Uterine smooth muscle cell (primary cell): Measurements from ENCODE around the gene ENTR1. TPM values are rescaled to one million over a fixed set of nuclear protein-coding genes. Genes with fewer than 3 reads are reported as not detected.

Experiments
- total RNA-seq: library from RNA; depleted of rRNA; stranded (reverse); fragments of >200 nt; gene quantifications from 2 replicates; pipeline ENCODE4 v1.2.3, GENCODE V29; 2014

Gene ENTR1, protein sequence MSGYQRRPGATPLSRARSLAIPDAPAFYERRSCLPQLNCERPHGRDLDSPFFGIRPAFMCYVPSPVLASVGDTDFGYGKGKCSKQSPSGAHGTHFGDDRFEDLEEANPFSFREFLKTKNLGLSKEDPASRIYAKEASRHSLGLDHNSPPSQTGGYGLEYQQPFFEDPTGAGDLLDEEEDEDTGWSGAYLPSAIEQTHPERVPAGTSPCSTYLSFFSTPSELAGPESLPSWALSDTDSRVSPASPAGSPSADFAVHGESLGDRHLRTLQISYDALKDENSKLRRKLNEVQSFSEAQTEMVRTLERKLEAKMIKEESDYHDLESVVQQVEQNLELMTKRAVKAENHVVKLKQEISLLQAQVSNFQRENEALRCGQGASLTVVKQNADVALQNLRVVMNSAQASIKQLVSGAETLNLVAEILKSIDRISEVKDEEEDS
- total RNA-seq: 37.0 and 43.4 TPM in 2 replicates

DNA sequence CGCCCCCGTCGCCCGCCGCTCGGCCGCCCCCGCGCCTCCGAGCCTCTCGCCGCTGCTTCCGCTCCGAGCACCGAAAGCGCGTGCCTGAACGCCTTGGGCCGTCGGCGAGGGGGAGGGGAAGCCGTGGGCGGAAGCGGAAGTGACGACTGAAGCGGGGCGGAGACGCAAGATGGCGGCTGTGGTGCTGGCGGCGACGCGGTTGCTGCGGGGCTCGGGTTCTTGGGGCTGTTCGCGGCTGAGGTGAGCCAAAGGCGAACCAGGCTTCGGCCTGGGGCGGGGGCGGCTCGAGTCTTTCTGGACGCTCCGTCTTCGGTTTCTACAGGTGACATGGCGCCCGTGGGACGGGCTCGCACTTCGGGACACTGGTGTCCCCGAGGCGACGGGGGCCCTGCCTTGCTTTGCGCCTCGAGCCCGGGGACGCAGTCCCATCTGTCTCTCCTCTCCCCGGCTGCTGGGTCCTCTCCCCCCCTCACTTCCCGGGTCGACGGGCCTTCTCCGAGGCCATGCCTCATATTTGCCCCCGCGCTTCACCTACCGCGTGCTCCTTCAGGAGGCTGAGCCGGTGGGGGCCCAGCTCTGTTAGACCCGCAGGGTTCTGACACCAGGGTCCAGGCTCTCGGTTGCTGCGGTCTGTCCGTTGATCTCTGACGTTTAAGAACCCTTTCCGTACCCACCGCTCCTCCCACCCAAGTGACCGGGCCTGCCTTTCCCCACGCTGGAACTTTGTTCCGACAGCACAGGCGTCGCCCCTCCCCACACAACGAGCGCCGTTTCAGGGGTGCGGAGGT lies at the start of gene ENTR1, which contains the start of gene PMPCA:
Gene ENTR1, minus strand, starts transcription at position 115 of the 788 bp plus-strand sequence. CDS start 217 bp downstream, outside the sequence.
Gene PMPCA, plus strand, starts transcription at position 159 of the 788 bp plus-strand sequence. Its CDS starts 11 bp downstream, at position 170.

DNA sequence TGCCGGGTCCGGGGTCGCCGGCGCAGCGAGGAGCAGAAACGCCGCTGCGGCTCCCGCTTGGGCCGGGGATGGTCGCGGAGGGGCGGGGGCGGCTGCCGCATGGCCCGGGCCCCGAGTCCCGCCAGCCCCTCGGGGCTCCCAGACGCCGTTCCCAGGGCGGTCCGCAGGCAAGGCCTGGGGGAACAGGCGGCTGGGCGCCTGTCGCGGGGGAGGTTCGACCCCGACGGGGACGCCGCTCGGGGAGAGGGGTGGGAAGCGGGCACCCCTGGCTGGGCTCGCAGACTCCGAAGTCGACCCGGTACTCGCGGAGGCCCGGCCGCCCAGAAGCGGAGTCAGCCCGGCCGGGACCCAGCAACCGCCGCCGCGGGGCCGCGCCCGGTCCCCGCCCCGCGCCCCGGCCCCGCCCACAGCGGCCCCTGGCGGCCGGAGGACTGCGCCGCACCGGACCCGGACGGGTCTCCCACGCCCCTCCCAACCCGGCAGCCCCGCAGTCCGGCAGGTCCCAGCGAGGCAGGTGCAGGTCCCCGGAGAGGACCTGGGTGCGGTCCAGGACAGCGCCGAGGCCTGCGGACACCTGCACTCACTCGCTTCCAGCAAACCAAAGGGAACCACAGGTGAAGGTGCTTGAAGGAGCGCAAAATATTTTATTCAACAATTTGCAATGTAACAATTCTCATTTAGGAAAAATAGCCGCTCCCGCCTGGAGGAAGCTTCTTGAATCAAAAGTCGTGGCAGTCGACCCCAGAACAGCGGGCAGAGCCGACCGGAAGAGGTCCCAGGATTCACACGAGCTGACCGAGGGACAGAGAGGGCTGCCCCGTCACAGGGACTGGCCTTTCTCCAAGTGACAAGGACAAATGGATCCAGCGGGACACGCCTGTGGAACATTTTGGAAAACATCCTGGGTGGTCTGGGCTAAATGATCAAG lies 29.3 kb upstream of the ENTR1 start, which contains the start of gene INPP5E:
Gene INPP5E, minus strand, starts transcription at position 365 of the 928 bp plus-strand sequence. CDS start 426 bp downstream, outside the sequence.

DNA sequence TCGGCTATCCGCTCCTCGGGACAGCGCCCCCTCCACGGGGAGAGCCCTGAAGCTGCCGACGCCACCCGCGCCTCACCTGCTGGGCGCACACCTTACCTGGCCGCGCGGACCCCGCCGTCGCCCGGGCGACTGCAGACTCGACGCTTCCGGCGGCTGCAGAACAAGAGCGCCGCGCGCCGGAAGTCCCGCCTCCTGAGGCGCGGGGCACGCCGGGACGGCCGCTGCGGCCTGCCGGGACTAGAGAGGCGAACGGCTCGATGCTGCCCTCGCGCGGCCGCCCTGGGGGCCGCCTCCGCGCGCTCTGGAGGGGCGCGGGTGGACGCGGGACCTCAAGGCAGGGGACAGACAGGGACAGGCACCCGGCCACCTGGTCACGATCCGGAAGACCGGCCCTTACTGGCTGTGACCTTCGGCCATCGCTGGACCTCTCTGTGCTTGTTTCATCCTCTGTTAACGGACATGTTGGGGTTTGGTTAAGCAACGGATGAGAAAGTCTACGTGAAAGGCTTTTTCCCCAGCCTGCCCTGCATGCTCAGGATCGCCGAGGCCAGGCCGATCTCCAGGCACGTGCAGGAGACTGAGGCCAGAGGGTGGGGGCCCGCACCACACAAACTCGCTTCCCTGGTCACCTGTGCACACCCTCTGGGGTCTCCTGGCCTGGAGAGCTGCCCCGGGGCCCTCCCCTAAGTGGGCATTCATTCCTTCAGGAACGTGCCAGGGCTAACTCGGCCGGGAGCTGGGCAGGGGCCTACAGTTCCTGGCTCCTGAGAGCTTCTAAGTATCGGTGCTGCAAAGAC lies 10.2 kb downstream of the ENTR1 start, which contains the start of gene SNAPC4:
Gene SNAPC4, minus strand, starts transcription at position 133 of the 797 bp plus-strand sequence. CDS start 1,742 bp downstream, outside the sequence.

DNA sequence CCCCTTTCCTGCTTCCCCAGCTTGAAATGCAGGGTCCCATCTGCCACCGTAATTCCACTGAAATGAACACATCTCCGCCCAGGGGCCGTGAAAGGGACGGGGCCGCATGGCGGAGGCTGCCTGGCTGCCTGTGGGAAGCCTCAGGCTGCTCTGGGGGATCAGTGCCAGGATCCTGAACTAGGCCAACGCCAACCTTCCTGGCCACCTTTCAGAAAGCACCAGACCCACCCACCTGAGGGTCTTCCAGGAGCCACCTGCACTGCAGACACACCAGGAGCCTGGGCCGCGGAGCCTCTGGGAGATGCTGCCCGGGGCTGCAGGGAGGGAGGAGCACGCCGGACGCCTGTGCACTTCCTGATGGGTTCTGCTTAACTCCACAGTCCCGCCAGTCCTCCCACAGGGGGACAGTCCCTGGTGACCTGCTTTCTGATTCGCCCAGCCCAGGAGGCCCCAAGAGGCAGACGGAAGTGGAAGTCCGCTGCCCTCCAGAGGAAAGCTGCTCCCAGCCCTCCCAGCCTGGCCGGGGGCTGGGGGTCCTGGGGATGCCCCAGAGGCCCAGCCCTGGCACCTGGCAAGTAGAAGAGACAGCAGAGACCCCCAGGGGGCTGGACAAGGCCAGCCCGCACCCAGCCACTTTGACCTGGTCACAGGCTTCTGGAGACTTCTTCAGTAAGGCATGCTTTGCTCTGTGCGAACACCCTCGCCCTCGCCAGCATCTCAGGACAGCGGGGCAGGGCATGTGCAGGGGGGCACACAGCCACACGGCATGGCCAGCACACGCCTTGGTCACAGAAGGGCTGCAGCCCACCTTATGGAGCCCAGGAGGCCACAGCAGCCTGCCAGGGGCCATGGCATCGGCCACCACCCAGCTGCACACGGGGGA lies 36.9 kb downstream of the ENTR1 start, which contains the start of gene CARD9:
Gene CARD9, minus strand, starts transcription at position 370 of the 883 bp plus-strand sequence. CDS start 1,591 bp downstream, outside the sequence.

DNA sequence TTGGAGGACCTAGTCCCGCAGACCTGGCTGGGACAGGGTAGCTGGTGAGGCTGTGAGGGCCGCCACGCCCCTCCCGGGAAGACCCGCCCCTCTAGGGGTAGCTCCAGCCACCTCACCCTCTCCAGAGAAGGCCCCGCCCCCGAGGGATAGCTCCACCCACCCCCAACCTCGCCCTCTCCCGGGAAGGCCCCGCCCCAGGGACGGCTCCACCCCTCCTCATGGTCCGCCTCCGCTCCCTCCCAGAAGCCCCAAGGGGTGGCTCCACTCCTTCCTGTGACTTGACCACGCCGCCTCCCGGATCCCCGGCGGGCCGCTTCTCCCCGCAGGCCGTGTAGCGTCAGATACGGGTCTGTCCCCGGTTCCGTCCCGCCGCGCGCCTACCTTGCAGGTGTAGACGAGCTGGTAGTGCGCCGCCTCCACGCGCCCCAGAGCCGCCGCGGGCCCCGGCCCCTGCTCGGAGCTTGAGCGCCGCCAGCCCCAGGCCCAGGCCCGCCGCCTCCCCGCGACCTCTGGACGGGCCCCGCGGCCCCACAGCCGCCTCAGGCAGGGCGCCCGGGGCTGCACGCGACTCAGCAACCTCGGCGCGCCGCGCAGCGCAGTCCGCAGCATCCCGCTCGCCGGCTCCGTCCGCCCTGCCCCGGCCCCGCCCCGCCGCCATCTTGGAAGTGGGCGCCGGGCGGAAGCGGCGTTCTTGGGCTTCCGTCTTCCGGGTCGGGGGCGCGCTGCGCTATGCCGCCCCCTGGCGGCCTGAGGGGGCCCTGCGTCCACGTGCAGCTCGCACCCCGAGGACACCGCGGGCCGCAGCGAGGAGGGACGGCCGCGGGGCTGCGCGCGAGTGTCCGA lies 47.1 kb downstream of the ENTR1 start, which contains the start of gene DNLZ:
Gene DNLZ, minus strand, starts transcription at position 639 of the 843 bp plus-strand sequence. Its CDS starts 30 bp downstream, at position 609.

Other genes with a start within 250 kb of the ENTR1 start
- under 0.01 TPM in 1 of 2 replicates, not detected in the other for gene LHX3, start 205.5 kb downstream of the ENTR1 start, total RNA-seq
- gene QSOX2, start 164.8 kb downstream of the ENTR1 start, total RNA-seq: 17.7 and 19.0 TPM in 2 replicates
- under 0.01 TPM in 1 of 2 replicates, not detected in the other for gene CCDC187, start 106.5 kb downstream of the ENTR1 start, total RNA-seq
- 66.4 and 97.5 TPM in 2 replicates for gene GPSM1, start 83.1 kb downstream of the ENTR1 start, total RNA-seq
- 17.4 and 19.1 TPM in 2 replicates for gene DNLZ, start 46.9 kb downstream of the ENTR1 start, total RNA-seq
- gene CARD9, start 36.9 kb downstream of the ENTR1 start, total RNA-seq: 2.1 and 3.4 TPM in 2 replicates
- 7.5 and 8.5 TPM in 2 replicates for gene SNAPC4, start 10.4 kb downstream of the ENTR1 start, total RNA-seq
- gene PMPCA, start within 50 bp of the ENTR1 start, total RNA-seq: 48.4 and 59.9 TPM in 2 replicates
- gene INPP5E, start 29.2 kb upstream of the ENTR1 start, total RNA-seq: 9.1 and 10.7 TPM in 2 replicates
- gene SEC16A, start 72.4 kb upstream of the ENTR1 start, total RNA-seq: 24.3 and 28.4 TPM in 2 replicates
- 10.7 and 24.4 TPM in 2 replicates for gene NOTCH1, start 135.4 kb upstream of the ENTR1 start, total RNA-seq